ENCODE data around the gene RNF166.

GRCh38 chr16:88649924-88650748, 56.1 kb downstream of the RNF166 start:
- TF ChIP-seq ZNF396 (CRISPR knock-in tag; IDR thresholded peaks at IDR 0.05; ENCODE audit: borderline replicate concordance), result no peak
- TF ChIP-seq NR2C2 (CRISPR knock-in tag; IDR thresholded peaks at IDR 0.05), result no peak
- no peak for TF ChIP-seq CTCF (IDR thresholded peaks at IDR 0.05)

All from WTC11 (cell line).